CD14-positive monocyte (primary cell): ENCODE results near the gene PKHD1. TPM values are rescaled to one million over a fixed set of nuclear protein-coding genes. Genes with fewer than 3 reads are reported as not detected.
"Not testable (repeated sequence)": the region's sequence is repeated elsewhere in the genome, so short reads cannot be mapped to it uniquely, and the experiment has no call there.

ENCODE experiments used
- DNase-seq, 3 donors: peaks; one replicate each; pipeline ENCODE4 v3.0.0-alpha.2; 2011 to 2022
- H2AFZ ChIP-seq: 2 replicates; pipeline ENCODE4 v1.6.0; 2012; ENCODE audit warnings: mild to moderate bottlenecking, low read depth, low read length, inconsistent platforms; ENCODE audit not compliant: insufficient read depth, poor library complexity, severe bottlenecking
- H3K27ac ChIP-seq, 2 donors: 1 replicate in 1 of 2; 2 replicates in 1 of 2; pipeline ENCODE4 v1.5.1; 2012 to 2013; ENCODE audit warnings: low read length in 2 of 2, control low read depth in 1 of 2, inconsistent platforms in 1 of 2, low read depth in 1 of 2, mild to moderate bottlenecking in 1 of 2
- H3K27me3 ChIP-seq, 2 donors: one replicate each; pipeline versions ENCODE4 v1.6.0 to v1.6.1; 2011 to 2013; ENCODE audit warnings: low read length in 2 of 2; ENCODE audit not compliant: control insufficient read depth in 2 of 2, insufficient read depth in 2 of 2
- H3K36me3 ChIP-seq, 2 donors: replicated peaks in 1 of 2; 1 replicate in 1 of 2; 2 replicates in 1 of 2; pipeline versions ENCODE4 v1.5.1 to v1.6.1; 2012 to 2013; ENCODE audit warnings: low read length in 2 of 2, control low read depth in 1 of 2, inconsistent platforms in 1 of 2, mild to moderate bottlenecking in 1 of 2; ENCODE audit not compliant: insufficient read depth in 2 of 2, control insufficient read depth in 1 of 2
- H3K4me1 ChIP-seq, 2 donors: 1 replicate in 1 of 2; 2 replicates in 1 of 2; pipeline versions ENCODE4 v1.5.1 to v1.6.1; 2012 to 2013; ENCODE audit warnings: low read length in 2 of 2, control low read depth in 1 of 2, inconsistent platforms in 1 of 2, mild to moderate bottlenecking in 1 of 2, moderate library complexity in 1 of 2; ENCODE audit not compliant: insufficient read depth in 2 of 2, control insufficient read depth in 1 of 2
- H3K4me2 ChIP-seq: replicated peaks from 2 replicates; pipeline ENCODE3; 2012; ENCODE audit warnings: low read length, moderate library complexity, mild to moderate bottlenecking; ENCODE audit not compliant: poor library complexity, severe bottlenecking; ENCODE audit errors: extremely low read depth
- H3K4me3 ChIP-seq, 3 experiments: fragments of 200-600 bp in 1 of 3; sonication (generic) in 1 of 3; replicated peaks in 1 of 3; 1 replicate in 2 of 3; 2 replicates in 1 of 3; pipeline ENCODE4 v1.5.1; 2011 to 2013; ENCODE audit warnings: low read length in 3 of 3, mild to moderate bottlenecking in 3 of 3, control low read depth in 2 of 3, low read depth in 2 of 3, inconsistent platforms in 1 of 3, moderate library complexity in 1 of 3
- H3K79me2 ChIP-seq: 2 replicates; pipeline ENCODE4 v1.6.0; 2012; ENCODE audit warnings: mild to moderate bottlenecking, control low read depth, inconsistent platforms, low read length, moderate library complexity; ENCODE audit not compliant: insufficient read depth
- H3K9ac ChIP-seq: 2 replicates; pipeline ENCODE4 v1.6.0; 2017; ENCODE audit warnings: low read length, mild to moderate bottlenecking; ENCODE audit not compliant: insufficient read depth, poor library complexity, severe bottlenecking
- H3K9me3 ChIP-seq, 2 donors: replicated peaks in 1 of 2; 1 replicate in 1 of 2; 2 replicates in 1 of 2; pipeline versions ENCODE4 v1.5.1 to v1.6.1; 2012 to 2013; ENCODE audit warnings: low read length in 2 of 2, control low read depth in 1 of 2; ENCODE audit not compliant: control insufficient read depth in 1 of 2, insufficient read depth in 1 of 2
- H4K20me1 ChIP-seq: 2 replicates; pipeline ENCODE4 v1.6.0; 2012; ENCODE audit warnings: mild to moderate bottlenecking, low read length, control low read depth, moderate library complexity; ENCODE audit not compliant: insufficient read depth
- H3K27ac Mint-ChIP-seq, 7 donors: one replicate each; pipeline ENCODE4 v1.8.0; 2020; ENCODE audit warnings: mild to moderate bottlenecking in 7 of 7, mixed read lengths in 7 of 7, moderate library complexity in 6 of 7, inconsistent platforms in 2 of 7
- H3K27me3 Mint-ChIP-seq, 3 donors: one replicate each; pipeline ENCODE4 v1.8.0; 2021 to 2022; ENCODE audit warnings: low read depth in 3 of 3, mild to moderate bottlenecking in 3 of 3, mixed read lengths in 3 of 3, moderate library complexity in 3 of 3, inconsistent platforms in 1 of 3
- H3K36me3 Mint-ChIP-seq, 2 donors: one replicate each; pipeline ENCODE4 v1.8.0; 2020; ENCODE audit warnings: mixed read lengths in 2 of 2, inconsistent platforms in 1 of 2, mild to moderate bottlenecking in 1 of 2
- H3K4me1 Mint-ChIP-seq: one replicate; pipeline ENCODE4 v1.8.0; 2020; ENCODE audit warnings: mild to moderate bottlenecking, mixed read lengths
- H3K4me3 Mint-ChIP-seq, 2 donors: one replicate each; pipeline ENCODE4 v1.8.0; 2020; ENCODE audit warnings: mild to moderate bottlenecking in 2 of 2, mixed read lengths in 2 of 2, moderate library complexity in 1 of 2
- H3K9me3 Mint-ChIP-seq, 7 donors: one replicate each; pipeline ENCODE4 v1.8.0; 2020 to 2022; ENCODE audit warnings: mixed read lengths in 7 of 7, mild to moderate bottlenecking in 6 of 7, moderate library complexity in 6 of 7, inconsistent platforms in 2 of 7
- WGBS: methylation state at CpG from one replicate; pipeline ENCODE4 v1.1.5; 2013; ENCODE audit warnings: missing lambda C conversion rate; ENCODE audit not compliant: insufficient coverage; 5-methylcytosine and 5-hydroxymethylcytosine counted together
- intact Hi-C, 2 donors: fragments of 100-400 bp; cut with micrococcal nuclease; formaldehyde crosslinking; loops; one replicate each; pipeline versions ENCODE4 v1.15.0 to v1.15.1; 2023
- polyA plus RNA-seq, 3 donors: library from polyadenylated mRNA; depleted of rRNA in 1 of 3; unstranded in 2 of 3; stranded (reverse) in 1 of 3; fragments of 300-500 nt in 2 of 3; fragments of >200 nt in 1 of 3; fragmentation: Illumina TruSeq in 2 of 3; gene quantifications; 1 replicate in 2 of 3; 2 replicates in 1 of 3; pipeline ENCODE4 v1.2.3, GENCODE V29; 2012 to 2021
- TF ChIP-seq, protein P1 (sequence below): fragments of 200-600 bp; IDR thresholded peaks from one replicate; pipeline ENCODE4 v1.8.0; 2022; ENCODE audit warnings: antibody characterized with exemption, mild to moderate bottlenecking

The PKHD1 gene
- polyA plus RNA-seq, 3 donors, result not detected

DNA sequence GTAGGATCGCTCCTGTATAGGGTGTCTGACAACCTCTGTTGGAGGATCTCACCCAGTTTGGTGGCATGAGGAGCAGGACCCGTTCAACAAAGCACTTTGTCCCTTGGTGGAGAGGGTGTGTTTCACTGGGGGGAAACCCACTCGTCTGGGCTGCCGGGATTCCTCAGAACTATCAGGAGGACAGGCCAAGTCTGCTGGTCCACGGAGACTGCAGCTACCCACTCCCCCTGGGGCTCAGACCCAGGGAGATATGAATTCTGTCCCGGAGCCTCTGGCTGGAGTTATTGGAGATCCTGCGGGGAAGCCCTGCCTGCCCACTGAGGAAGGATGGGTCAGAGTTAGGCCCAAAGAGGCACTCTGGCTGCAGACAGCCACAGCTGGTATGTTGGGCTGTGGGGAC lies 233.1 kb downstream of the PKHD1 start:
- H3K36me3 ChIP-seq, result no peaks in the 10 kb centered on the region
- Mint-ChIP-seq H3K36me3 (no peaks in the 10 kb centered on the region), H3K27ac (no peak overlapping the region), H3K4me1 (no peaks in the 10 kb centered on the region), H3K27me3 (peaks cover 2 to 8% (median 4%) of the 10 kb centered on the region in 3 donors), H3K4me3 (no peak overlapping the region), H3K9me3 (no peaks in the 10 kb centered on the region)
- no peaks in the 10 kb centered on the region for H3K4me1 ChIP-seq
- H3K9me3 ChIP-seq, result no peaks in the 10 kb centered on the region
- no peak overlapping the region for H2AFZ ChIP-seq
- no peak overlapping the region for H3K9ac ChIP-seq
- H3K4me3 ChIP-seq, result no peak overlapping the region
- H3K27me3 ChIP-seq, result no peaks in the 10 kb centered on the region
- no peak overlapping the region for H3K27ac ChIP-seq
- H4K20me1 ChIP-seq, result no peaks in the 10 kb centered on the region
- H3K4me2 ChIP-seq, result no peak overlapping the region
- H3K79me2 ChIP-seq, result no peaks in the 10 kb centered on the region
- WGBS, result 86% methylated on average over 7 of the region's 7 CpGs
- DNase-seq, result no peak
- TF ChIP-seq, protein P1, sequence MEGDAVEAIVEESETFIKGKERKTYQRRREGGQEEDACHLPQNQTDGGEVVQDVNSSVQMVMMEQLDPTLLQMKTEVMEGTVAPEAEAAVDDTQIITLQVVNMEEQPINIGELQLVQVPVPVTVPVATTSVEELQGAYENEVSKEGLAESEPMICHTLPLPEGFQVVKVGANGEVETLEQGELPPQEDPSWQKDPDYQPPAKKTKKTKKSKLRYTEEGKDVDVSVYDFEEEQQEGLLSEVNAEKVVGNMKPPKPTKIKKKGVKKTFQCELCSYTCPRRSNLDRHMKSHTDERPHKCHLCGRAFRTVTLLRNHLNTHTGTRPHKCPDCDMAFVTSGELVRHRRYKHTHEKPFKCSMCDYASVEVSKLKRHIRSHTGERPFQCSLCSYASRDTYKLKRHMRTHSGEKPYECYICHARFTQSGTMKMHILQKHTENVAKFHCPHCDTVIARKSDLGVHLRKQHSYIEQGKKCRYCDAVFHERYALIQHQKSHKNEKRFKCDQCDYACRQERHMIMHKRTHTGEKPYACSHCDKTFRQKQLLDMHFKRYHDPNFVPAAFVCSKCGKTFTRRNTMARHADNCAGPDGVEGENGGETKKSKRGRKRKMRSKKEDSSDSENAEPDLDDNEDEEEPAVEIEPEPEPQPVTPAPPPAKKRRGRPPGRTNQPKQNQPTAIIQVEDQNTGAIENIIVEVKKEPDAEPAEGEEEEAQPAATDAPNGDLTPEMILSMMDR, result no peak
- intact Hi-C loops, result loop anchor here in 1 of 2 donors (10.0 kb wide), 1 partner anchor 160 kb away; no protein-coding TSS in a partner anchor

DNA sequence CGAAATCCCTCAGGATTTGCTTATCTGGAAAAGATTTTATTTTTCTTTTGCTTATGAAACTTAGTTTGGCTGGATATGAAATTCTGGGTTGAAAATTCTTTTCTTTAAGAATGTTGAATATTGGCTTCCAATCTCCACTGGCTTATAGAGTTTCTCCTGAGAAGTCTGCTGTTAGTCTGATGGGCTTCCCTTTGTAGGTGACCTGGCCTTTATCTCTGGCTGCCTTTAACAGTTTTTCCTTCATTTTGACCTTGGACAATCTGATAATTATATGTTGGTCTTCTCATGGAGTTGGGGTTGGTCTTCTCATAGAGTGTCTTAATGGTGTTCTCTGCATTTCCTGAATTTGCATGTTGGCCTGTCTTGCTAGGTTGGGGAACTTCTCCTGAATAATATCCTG lies 234.3 kb downstream of the PKHD1 start:
- not testable (repeated sequence) for H3K27me3 ChIP-seq, H3K4me3 ChIP-seq, H3K4me3 Mint-ChIP-seq, H3K79me2 ChIP-seq, H3K36me3 Mint-ChIP-seq, H3K9me3 Mint-ChIP-seq, H3K27ac ChIP-seq, H3K4me1 ChIP-seq, H2AFZ ChIP-seq, H3K9me3 ChIP-seq, H4K20me1 ChIP-seq, H3K27me3 Mint-ChIP-seq, H3K27ac Mint-ChIP-seq, H3K36me3 ChIP-seq, H3K4me2 ChIP-seq, DNase-seq, H3K9ac ChIP-seq, H3K4me1 Mint-ChIP-seq
- intact Hi-C loops, result loop anchor here in 1 of 2 donors (10.0 kb wide), 1 partner anchor 162 kb away; no protein-coding TSS in a partner anchor
- no CpG with 5 or more reads among the region's 1 CpG for WGBS
